ENCODE results near the gene SCLT1. TPM values are rescaled to one million over a fixed set of nuclear protein-coding genes. Genes with fewer than 3 reads are reported as not detected.

Gene SCLT1
- total and polyA plus RNA-seq, 2 of the 13 experiments (the other 11 are each of a cell fraction or from before 2014, with no cell fraction given) = 1.5 to 8.7 TPM

DNA sequence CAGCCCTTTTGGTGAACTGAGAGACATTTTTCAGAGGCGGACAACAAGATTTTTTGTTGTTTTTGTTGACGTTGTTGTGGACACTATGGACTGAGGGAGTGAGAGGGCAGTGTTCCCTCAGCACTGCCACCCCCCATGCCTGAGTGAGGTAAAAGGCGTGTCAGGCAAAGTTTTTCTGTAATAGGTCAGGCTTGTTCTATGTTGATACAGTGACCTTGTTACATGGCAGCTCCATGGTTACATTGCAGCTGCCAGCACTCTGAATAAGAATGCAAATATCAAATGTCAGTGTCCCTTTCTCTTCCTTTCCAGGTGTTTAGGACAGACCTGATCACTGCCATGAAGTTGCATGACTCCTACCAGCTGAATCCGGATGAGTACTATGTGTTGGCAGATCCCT, 247.3 kb downstream of the SCLT1 start:
- no peak overlapping the region for H3K27ac ChIP-seq (ENCODE audit: extremely low read length, insufficient read depth, low read length)
- no TSS peak for BruUV-seq (replicated peaks)

More for the DNA sequence above, 247.3 kb downstream of the SCLT1 start:
- Histone ChIP-seq H3K27me3 (ENCODE audit: control insufficient read depth in 1 of 2, insufficient read depth in 2 of 2, low read length in 2 of 2) (no peaks in the 10 kb centered on the region), H2AFZ (ENCODE audit: low read length) (no peak overlapping the region), H3K9me3 (ENCODE audit: low read length) (no peaks in the 10 kb centered on the region), H3K79me2 (ENCODE audit: insufficient read depth, low read length) (peaks cover 19% of the 10 kb centered on the region), H3K4me3 (replicated peaks in 1 of 3; ENCODE audit: insufficient read depth in 1 of 3, low read depth in 2 of 3, low read length in 3 of 3) (no peak overlapping the region), H3K9ac (ENCODE audit: insufficient read depth, low read depth, low read length) (no peak overlapping the region), H3K36me3 (replicated peaks in 1 of 2; ENCODE audit: control insufficient read depth in 1 of 2, insufficient read depth in 2 of 2, low read length in 2 of 2) (peaks cover 30 to 72% of the 10 kb centered on the region in 2 experiments), H3K4me1 (ENCODE audit: insufficient read depth, low read length) (peaks cover 18% of the 10 kb centered on the region), H4K20me1 (ENCODE audit: insufficient read depth, low read length) (peaks cover 5% of the 10 kb centered on the region; the same call in 1 of the 2 replicates), H3K4me2 (ENCODE audit: low read depth, low read length) (no peak overlapping the region)
- intact Hi-C loops (cut with micrococcal nuclease; ENCODE audit: unreplicated experiment) (no loop called here), in situ Hi-C loops (cut with HindIII; ENCODE audit: extremely low pct_ligation_motif_present, low pct_unique_long_range_greater_than_20kb) (no loop called here)
- CTCF ChIA-PET (ENCODE audit: low intra/inter-chr PET ratio, low total read pairs) = no interaction called here
- ATAC-seq (no peak; the same call in 2 of the 3 replicates), DNase-seq (ENCODE audit: low spot score) (no peak), FAIRE-seq (no peak)
- WGBS (ENCODE audit: low lambda C conversion rate) = 92% methylated on average over 4 of the region's 4 CpGs
- POLR2A ChIA-PET = no interaction called here
- no peak for TF ChIP-seq ZNF543 (CRISPR knock-in tag; IDR thresholded peaks at IDR 0.05)
- TF ChIP-seq ZNF556 (CRISPR knock-in tag; IDR thresholded peaks at IDR 0.05; ENCODE audit: borderline replicate concordance) = no peak
- no peak for TF ChIP-seq SRF (IDR thresholded peaks at IDR 0.05; ENCODE audit: low read depth, low read length)
- TF ChIP-seq PTBP1 (IDR thresholded peaks at IDR 0.05; ENCODE audit: low read depth, low read length, poor library complexity, severe bottlenecking) = no peak
- TF ChIP-seq, protein P1, sequence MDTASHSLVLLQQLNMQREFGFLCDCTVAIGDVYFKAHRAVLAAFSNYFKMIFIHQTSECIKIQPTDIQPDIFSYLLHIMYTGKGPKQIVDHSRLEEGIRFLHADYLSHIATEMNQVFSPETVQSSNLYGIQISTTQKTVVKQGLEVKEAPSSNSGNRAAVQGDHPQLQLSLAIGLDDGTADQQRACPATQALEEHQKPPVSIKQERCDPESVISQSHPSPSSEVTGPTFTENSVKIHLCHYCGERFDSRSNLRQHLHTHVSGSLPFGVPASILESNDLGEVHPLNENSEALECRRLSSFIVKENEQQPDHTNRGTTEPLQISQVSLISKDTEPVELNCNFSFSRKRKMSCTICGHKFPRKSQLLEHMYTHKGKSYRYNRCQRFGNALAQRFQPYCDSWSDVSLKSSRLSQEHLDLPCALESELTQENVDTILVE (CRISPR knock-in tag; IDR thresholded peaks at IDR 0.05) = no peak
- TF ChIP-seq ZNF850 (CRISPR knock-in tag; conservative IDR thresholded peaks at IDR 0.05) = no peak
- TF ChIP-seq POLR2G (IDR thresholded peaks at IDR 0.05; ENCODE audit: low read depth, low read length) = no peak
- no peak for TF ChIP-seq ZNF33A (CRISPR knock-in tag; IDR thresholded peaks at IDR 0.05; ENCODE audit: borderline replicate concordance)
- TF ChIP-seq, protein P2, sequence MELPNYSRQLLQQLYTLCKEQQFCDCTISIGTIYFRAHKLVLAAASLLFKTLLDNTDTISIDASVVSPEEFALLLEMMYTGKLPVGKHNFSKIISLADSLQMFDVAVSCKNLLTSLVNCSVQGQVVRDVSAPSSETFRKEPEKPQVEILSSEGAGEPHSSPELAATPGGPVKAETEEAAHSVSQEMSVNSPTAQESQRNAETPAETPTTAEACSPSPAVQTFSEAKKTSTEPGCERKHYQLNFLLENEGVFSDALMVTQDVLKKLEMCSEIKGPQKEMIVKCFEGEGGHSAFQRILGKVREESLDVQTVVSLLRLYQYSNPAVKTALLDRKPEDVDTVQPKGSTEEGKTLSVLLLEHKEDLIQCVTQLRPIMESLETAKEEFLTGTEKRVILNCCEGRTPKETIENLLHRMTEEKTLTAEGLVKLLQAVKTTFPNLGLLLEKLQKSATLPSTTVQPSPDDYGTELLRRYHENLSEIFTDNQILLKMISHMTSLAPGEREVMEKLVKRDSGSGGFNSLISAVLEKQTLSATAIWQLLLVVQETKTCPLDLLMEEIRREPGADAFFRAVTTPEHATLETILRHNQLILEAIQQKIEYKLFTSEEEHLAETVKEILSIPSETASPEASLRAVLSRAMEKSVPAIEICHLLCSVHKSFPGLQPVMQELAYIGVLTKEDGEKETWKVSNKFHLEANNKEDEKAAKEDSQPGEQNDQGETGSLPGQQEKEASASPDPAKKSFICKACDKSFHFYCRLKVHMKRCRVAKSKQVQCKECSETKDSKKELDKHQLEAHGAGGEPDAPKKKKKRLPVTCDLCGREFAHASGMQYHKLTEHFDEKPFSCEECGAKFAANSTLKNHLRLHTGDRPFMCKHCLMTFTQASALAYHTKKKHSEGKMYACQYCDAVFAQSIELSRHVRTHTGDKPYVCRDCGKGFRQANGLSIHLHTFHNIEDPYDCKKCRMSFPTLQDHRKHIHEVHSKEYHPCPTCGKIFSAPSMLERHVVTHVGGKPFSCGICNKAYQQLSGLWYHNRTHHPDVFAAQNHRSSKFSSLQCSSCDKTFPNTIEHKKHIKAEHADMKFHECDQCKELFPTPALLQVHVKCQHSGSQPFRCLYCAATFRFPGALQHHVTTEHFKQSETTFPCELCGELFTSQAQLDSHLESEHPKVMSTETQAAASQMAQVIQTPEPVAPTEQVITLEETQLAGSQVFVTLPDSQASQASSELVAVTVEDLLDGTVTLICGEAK (IDR thresholded peaks at IDR 0.05) = no peak
- TF ChIP-seq, protein P2 (CRISPR knock-in tag; IDR thresholded peaks at IDR 0.05) = no peak

Measured in HepG2 (cell line).